Pancreas (tissue), 10 donors: Measurements from ENCODE around the gene POLR2B. TPM values are rescaled to one million over a fixed set of nuclear protein-coding genes. Genes with fewer than 3 reads are reported as not detected.
A peak's percentile ranks its signal among the peaks of the same experiment; 100 is the strongest.

Source experiments
- ATAC-seq, 4 donors: fragments of 200-7000 bp; cut with Tn5 transposase; one replicate each; pipeline versions ENCODE4 v1.8.0 to v1.9.1; 2020; ENCODE audit warnings: mild to moderate bottlenecking in 4 of 4, moderate library complexity in 4 of 4
- DNase-seq, 6 donors: peaks; one replicate each; pipeline ENCODE4 v3.0.0-alpha.2; 2020
- FAIRE-seq: peaks from 2 replicates; lab custom pipeline; 2012; peaks lifted over from hg19 to GRCh38; lab: Jason Lieb, UNC
- H3K27ac ChIP-seq, 4 donors: fragments of 200-600 bp; sonication (generic); 1 replicate in 3 of 4; 2 replicates in 1 of 4; pipeline versions ENCODE4 v1.5.0 to v1.8.0; 2020
- H3K27me3 ChIP-seq, 4 donors: fragments of 200-600 bp; one replicate each; pipeline ENCODE4 v1.8.0; 2021
- H3K36me3 ChIP-seq, 3 donors: fragments of 200-600 bp; sonication (generic) in 1 of 3; one replicate each; pipeline versions ENCODE4 v1.5.0 to v1.8.0; 2020 to 2021
- H3K4me1 ChIP-seq, 3 donors: fragments of 200-600 bp; one replicate each; pipeline ENCODE4 v1.8.0; 2021
- H3K4me3 ChIP-seq, 4 donors: fragments of 200-600 bp; sonication (generic) in 2 of 4; one replicate each; pipeline versions ENCODE4 v1.5.0 to v1.8.0; 2020 to 2021
- H3K9me3 ChIP-seq, 4 donors: fragments of 200-600 bp; one replicate each; pipeline ENCODE4 v1.8.0; 2021
- CTCF ChIP-seq, 4 donors: fragments of 200-600 bp; sonication (generic) in 3 of 4; IDR thresholded peaks; one replicate each; pipeline versions ENCODE4 v1.5.0 to v1.8.0; 2021; ENCODE audit warnings: antibody characterized with exemption in 4 of 4
- WGBS, 2 donors: extraction: QIAGEN DNeasy Blood & Tissue Kit; methylation state at CpG; one replicate each; pipeline ENCODE4 v1.1.7; 2013; 5-methylcytosine and 5-hydroxymethylcytosine counted together
- intact Hi-C, 3 donors: fragments of 100-400 bp; cut with DNase I; formaldehyde crosslinking; loops; one replicate each; pipeline versions ENCODE4 v1.11.1 to v1.14.2; 2022
- polyA plus RNA-seq, 2 donors: library from polyadenylated mRNA; stranded (reverse); fragments of 200-250 nt; gene quantifications; one replicate each; pipeline ENCODE4 v1.2.3, GENCODE V29; 2013
- total RNA-seq, 6 donors: library from RNA; stranded (reverse); fragmentation: NEBNext Ultra II Directional in 4 of 6; extraction: Animal tissue kit (Norgen Biotek cat#: 25700) in 4 of 6; gene quantifications; one replicate each; pipeline versions ENCODE4 v1.2.1 to v1.2.4, GENCODE V29; 2021 to 2023
- donor health status: healthy with polysubstance abuse.
- donor health status: DM: no; HTN: no; CAD: no; lungs with moderate emphysema.
- donor health status: DM: no; HTN: no; CAD: no.
- donor health status: control.
- donor health status: control.
- donor health status: Bipolar disorder and iron deficiency.
- donor health status: DM: yes; HTN: yes; CAD: no.
- donor health status: DM: no; HTN: no; CAD: no.
- donor health status: DM: no; HTN: no; CAD: no.
- donor health status: DM: yes; HTN: yes; CAD: no.

POLR2B gene
- total and polyA plus RNA-seq, 8 donors, result 19.2 to 48.2 (median 35.2) TPM

GRCh38 chr4:56959100-56959499, 19.6 kb upstream of the POLR2B start:
- no peak for FAIRE-seq

GRCh38 chr4:56961107-56961500, 17.6 kb upstream of the POLR2B start:
- no peak for TF ChIP-seq CTCF (IDR thresholded peaks at IDR 0.05)
- FAIRE-seq (no peak), DNase-seq (no peak), ATAC-seq (no peak)
- Histone ChIP-seq H3K4me1 (peaks cover 0 to 3% (median 0%) of the 10 kb centered on the region in 3 donors), H3K4me3 (no peak overlapping the region), H3K27me3 (no peaks in the 10 kb centered on the region), H3K9me3 (no peaks in the 10 kb centered on the region), H3K27ac (no peak overlapping the region), H3K36me3 (peaks cover 0 to 22% (median 1%) of the 10 kb centered on the region in 3 donors)
- WGBS, 2 donors, result 100% methylated on average over 2 of the region's 2 CpGs
- intact Hi-C loops, result loop anchor here in 1 of 3 donors (10.0 kb wide), 1 partner anchor 46 kb away; no protein-coding TSS in a partner anchor

More at GRCh38 chr4:56959100-56959499, 19.6 kb upstream of the POLR2B start:
- no peak for TF ChIP-seq CTCF (IDR thresholded peaks at IDR 0.05)
- intact Hi-C loops, result no loop called here
- DNase-seq, result no peak
- Histone ChIP-seq H3K9me3 (no peaks in the 10 kb centered on the region), H3K27me3 (no peaks in the 10 kb centered on the region), H3K27ac (no peak overlapping the region), H3K4me3 (no peak overlapping the region), H3K36me3 (peaks cover 0 to 13% (median 0%) of the 10 kb centered on the region in 3 donors), H3K4me1 (peaks cover 0 to 3% (median 0%) of the 10 kb centered on the region in 3 donors)
- 36 to 37% methylated on average over 1 of the region's 1 CpG for WGBS, 2 donors
- peak in 1 of 4 donors; percentile 12 for ATAC-seq

GRCh38 chr4:56971383-56971782, 7.3 kb upstream of the POLR2B start:
- FAIRE-seq (no peak), DNase-seq (no peak), ATAC-seq (no peak)
- 95 to 97% methylated on average over 2 of the region's 2 CpGs for WGBS, 2 donors
- no peak for TF ChIP-seq CTCF (IDR thresholded peaks at IDR 0.05)
- intact Hi-C loops, result loop anchor here in 1 of 3 donors (10.0 kb wide), 1 partner anchor 57 kb away; no protein-coding TSS in a partner anchor
- Histone ChIP-seq H3K27ac (no peak overlapping the region), H3K4me1 (peaks cover 0 to 15% (median 9%) of the 10 kb centered on the region in 3 donors), H3K27me3 (no peaks in the 10 kb centered on the region), H3K9me3 (no peaks in the 10 kb centered on the region), H3K4me3 (no peak overlapping the region), H3K36me3 (peaks cover 7 to 43% (median 13%) of the 10 kb centered on the region in 3 donors)

- FAIRE-seq (no peak), ATAC-seq (no peak), DNase-seq (no peak)
- H3K4me1 ChIP-seq, result peaks cover 0 to 15% (median 9%) of the 10 kb centered on the region in 3 donors
- WGBS, 2 donors, result 89 to 93% methylated on average over 2 of the region's 2 CpGs
- no peak overlapping the region for H3K4me3 ChIP-seq
- intact Hi-C loops, result loop anchor here in 1 of 3 donors (10.0 kb wide), 1 partner anchor 58 kb away; no protein-coding TSS in a partner anchor
- H3K27me3 ChIP-seq, result no peaks in the 10 kb centered on the region
- no peaks in the 10 kb centered on the region for H3K9me3 ChIP-seq
- no peak for TF ChIP-seq CTCF (IDR thresholded peaks at IDR 0.05)
- peaks cover 5 to 35% (median 12%) of the 10 kb centered on the region in 3 donors for H3K36me3 ChIP-seq
- no peak overlapping the region for H3K27ac ChIP-seq
These were observed 6.3 kb upstream of the POLR2B start for GRCh38 chr4:56972389-56972788.

DNA sequence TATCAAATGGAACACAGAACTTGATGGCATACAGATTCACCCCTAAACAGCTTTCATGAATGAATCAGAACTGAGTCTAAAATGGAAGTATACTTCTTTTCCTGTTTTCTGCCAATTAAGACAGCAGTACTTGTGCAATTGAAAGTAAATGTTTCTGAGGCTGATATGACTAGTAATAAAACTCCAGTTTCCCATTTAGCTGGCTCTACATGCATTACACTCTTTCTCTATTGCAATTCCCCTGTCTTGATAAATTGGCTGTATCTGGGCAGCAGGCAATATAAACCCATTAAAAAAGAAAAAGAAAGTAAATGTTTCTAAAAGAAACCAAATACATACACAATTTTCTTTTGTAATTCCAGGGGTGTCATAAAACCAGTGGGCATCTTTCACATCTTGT, 5.9 kb upstream of the POLR2B start:
- ATAC-seq, result no peak
- Histone ChIP-seq H3K4me1 (peaks cover 0 to 15% (median 9%) of the 10 kb centered on the region in 3 donors), H3K27ac (no peak overlapping the region), H3K4me3 (no peak overlapping the region), H3K9me3 (no peaks in the 10 kb centered on the region), H3K36me3 (peaks cover 5 to 35% (median 12%) of the 10 kb centered on the region in 3 donors), H3K27me3 (no peaks in the 10 kb centered on the region)
- DNase-seq, result no peak
- intact Hi-C loops, result loop anchor here in 1 of 3 donors (10.0 kb wide), 1 partner anchor 58 kb away; no protein-coding TSS in a partner anchor
- no peak for TF ChIP-seq CTCF (IDR thresholded peaks at IDR 0.05)
- FAIRE-seq, result no peak
